Panc1 (cell line): ENCODE results near the gene C5orf52.

Experiments
- CTCF ChIP-seq: fragments of 450-650 bp; IDR thresholded peaks from 2 replicates; pipeline ENCODE4 v1.5.1; 2017; ENCODE audit warnings: mild to moderate bottlenecking
- POLR2AphosphoS5 ChIP-seq: IDR thresholded peaks from 2 replicates; pipeline ENCODE4 v1.6.1; 2012; ENCODE audit warnings: mild to moderate bottlenecking, low read depth, low read length, moderate library complexity
- SIN3A ChIP-seq: IDR thresholded peaks from 2 replicates; pipeline ENCODE4 v1.6.1; 2012; ENCODE audit warnings: low read depth, mild to moderate bottlenecking, low read length, moderate library complexity, borderline replicate concordance; ENCODE audit not compliant: insufficient read depth

- no peak for TF ChIP-seq CTCF
- TF ChIP-seq POLR2AphosphoS5 = no peak
- no peak for TF ChIP-seq SIN3A
Measured at GRCh38 chr5:157670662-157671591, at the start of gene C5orf52.
